GM19351 (cell line): ENCODE measurements around the gene DHX57.
"Not testable (repeated sequence)": the region's sequence is repeated elsewhere in the genome, so short reads cannot be mapped to it uniquely, and the experiment has no call there.

Source experiments
- ATAC-seq: cut with Tn5 transposase; IDR thresholded peaks from one replicate; pipeline ENCODE4 v1.9.1; 2021; ENCODE audit warnings: mild to moderate bottlenecking, moderate library complexity; ENCODE audit not compliant: unreplicated experiment

Gene DHX57

GRCh38 chr2:38797953-38798352, 77.8 kb downstream of the DHX57 start:
- ATAC-seq = no peak

DNA sequence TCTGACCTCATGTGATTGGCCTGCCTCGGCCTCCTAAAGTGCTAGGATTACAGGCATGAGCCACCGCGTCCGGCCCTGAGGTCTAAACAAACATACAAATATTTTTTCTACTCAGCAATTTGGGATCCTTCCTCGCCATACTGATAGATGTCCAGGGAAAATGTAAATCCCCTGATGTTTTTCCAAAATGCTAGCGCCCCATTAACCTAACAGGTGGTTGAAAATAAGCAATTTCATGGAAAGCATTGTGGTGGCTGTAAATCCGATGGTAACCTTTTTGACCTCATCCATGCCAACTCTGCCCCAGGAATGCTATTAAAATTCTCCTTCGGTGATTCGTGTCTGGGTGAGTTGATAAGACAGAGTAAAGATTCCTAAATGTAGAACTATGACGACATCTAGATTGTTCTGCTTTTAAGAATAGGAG, 78.5 kb downstream of the DHX57 start:
- no peak for ATAC-seq

DNA sequence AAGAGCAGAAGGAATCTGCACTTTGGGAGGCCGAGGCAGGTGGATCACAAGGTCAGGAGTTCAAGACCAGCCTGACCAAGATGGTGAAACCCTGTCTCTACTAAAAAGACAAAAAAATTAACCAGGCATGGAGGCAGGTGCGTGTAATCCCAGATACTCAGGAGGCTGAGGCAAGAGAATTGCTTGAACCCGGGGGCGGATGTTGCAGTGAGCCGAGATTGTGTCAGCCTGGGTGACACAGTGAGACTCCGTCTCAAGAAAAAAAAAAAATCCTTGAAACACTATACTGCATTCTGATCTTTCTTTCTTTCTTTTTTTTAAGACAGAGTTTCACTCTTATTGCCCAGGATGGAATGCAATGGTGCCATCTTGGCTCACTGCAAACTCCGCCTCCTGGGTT, 80.7 kb downstream of the DHX57 start:
- not testable (repeated sequence) for ATAC-seq

DNA sequence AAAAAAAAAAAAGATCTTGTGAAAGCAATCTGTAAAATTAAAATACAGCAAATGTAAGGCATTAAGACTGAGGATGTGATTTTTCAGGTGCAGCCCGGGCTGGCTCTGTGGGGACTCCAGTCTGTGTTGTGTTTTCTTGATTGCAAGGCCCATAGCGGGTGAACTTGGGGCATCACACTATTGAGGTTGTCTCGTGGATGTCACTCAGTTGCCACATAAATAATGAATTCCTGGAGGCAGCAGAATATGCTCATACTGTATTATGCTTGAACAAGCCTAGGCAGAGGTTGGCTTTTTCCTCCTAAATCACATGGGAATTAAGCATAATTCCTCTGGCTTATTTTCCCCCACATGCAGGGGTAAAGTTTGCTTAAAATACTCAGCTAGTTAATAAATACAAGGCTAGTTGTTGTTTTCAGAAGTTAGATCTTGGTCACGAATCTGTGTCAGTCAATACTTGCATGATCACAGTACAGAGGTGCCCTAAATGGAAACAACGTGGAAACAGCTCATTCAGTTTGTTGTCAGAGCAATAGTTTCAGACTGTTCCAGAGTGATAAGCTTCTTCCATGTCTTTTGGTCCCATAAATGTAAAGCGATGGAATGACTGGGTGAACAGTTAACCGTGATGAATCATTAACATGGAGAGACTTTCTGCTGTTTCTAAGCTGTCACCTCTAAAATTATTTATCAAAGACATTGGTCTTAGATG, 81.3 kb downstream of the DHX57 start:
- no peak for ATAC-seq

DNA sequence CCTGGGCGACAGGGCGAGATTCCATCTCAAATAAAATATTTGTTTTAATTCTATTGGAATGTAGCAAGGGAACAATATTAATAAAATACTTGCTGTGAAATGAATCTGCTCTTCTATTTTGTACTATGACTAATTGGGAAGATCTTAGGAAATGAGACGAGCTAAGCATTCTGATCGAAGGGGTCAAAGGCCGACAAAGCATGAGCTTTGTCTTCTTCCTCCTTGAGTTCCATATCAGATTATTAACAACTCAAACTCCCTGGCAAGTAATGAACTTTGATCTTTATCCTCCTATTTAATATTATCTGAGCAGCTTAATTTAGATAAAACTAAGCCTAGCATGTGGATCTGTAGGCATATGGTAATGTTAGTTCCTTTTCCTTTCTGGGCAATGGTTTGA, 82.2 kb downstream of the DHX57 start:
- ATAC-seq = no peak

- ATAC-seq = no peak
Measured at GRCh38 chr2:38792751-38793150, 83.0 kb downstream of the DHX57 start.

GRCh38 chr2:38792321-38792720, 83.4 kb downstream of the DHX57 start:
- ATAC-seq = not testable (repeated sequence)

- no peak for ATAC-seq
Measured at GRCh38 chr2:38791744-38792143, 84.0 kb downstream of the DHX57 start.

DNA sequence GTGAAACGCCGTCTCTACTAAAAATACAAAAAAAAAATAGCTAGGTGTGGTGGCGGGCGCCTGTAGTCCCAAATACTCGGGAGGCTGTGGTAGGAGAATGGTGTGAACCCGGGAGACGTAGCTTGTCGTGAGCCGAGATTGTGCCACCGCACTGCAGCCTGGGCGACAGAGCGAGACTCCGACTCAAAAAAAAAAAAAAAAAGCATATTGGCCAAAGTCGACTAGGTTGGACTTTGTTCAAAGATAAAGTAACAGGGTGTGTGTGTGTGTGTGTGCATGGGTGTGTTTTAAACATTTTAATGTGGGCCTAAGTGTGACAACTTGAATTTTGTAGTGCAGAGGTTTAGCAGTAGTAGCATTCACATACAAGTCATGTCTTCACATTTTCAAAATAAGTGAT, 86.0 kb downstream of the DHX57 start:
- ATAC-seq = no peak

GRCh38 chr2:38788306-38788705, 87.4 kb downstream of the DHX57 start:
- no peak for ATAC-seq

DNA sequence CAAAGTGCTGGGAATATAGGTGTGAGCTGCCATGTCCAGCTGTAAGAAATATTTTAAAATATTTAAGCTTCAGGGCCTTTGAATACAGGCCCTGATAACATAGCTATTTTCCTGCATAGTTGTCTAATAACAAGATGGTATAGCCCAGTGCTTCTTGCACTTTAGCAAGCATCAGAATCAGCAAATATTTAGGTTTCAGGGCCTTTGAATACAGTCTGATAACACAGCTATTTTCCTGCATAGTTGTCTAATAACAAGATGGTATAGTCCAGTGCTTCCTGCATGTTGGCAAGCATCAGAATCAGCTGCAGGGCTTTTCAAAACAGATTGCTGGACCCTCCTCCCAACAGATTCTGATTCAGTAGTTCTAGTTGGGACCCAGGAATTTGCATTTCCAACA, 92.1 kb downstream of the DHX57 start:
- no peak for ATAC-seq

- no peak for ATAC-seq
Measured at GRCh38 chr2:38778687-38779082, 97.0 kb downstream of the DHX57 start.

DNA sequence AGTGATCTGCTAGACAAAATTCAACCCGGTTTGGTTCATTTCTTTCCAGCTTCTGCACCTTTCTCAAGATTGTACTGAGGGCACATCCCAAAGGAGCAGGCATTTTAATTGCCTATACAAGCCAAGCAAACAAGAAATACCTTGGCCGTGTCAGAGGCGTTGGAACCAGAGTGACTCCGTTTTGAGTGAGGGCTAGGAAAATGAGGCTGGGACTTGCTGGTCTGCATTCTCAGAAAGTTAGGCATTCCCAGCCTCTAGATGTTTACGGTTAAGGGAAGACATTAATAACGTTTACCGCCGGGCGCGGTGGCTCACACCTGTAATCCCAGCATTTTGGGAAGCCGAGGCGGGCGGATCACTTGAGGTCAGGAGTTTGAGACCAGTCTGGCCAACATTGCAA, 99.2 kb downstream of the DHX57 start:
- ATAC-seq = no peak

- ATAC-seq = no peak
Measured at GRCh38 chr2:38775921-38776225, 99.9 kb downstream of the DHX57 start.

- ATAC-seq = no peak
Measured at GRCh38 chr2:38775097-38775920, 100.4 kb downstream of the DHX57 start.

DNA sequence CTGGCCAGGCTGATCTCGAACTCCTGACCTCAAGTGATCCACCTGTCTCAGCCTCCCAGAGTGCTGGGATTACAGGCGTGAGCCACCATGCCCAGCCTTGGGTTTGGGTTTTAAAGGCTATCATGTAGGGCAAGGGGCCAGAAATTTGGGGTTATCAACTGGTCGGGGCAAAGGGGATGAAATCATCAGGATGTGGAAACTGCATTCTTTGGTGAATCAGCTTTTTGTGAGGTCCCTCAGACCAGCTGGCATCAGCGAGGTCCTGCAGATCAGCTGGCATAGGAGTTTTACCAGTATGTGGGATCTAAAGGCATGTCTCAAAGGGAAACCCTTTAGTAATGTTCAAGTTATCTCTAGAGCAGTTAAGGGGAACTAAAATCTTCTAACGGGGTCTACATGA, 104.1 kb downstream of the DHX57 start:
- ATAC-seq = no peak

DNA sequence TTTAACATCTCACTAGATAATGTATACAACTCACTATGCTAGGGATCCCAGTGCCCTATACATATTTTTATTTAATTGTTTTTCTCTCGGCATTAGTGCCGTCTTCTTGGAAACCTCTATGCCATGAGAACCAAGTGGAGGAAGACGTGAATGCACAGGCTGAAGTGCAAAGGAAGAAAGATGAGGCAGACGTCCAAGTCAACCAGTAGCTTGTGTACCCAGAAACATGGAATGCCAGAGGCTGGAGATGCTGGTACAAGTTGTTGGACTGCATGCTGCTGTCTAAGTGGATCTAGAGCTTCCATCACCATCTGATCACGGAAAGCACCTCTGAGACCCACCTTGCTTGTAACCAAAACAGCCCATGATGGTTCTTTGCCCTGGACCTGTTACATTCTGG, 110.2 kb downstream of the DHX57 start:
- ATAC-seq = no peak

DNA sequence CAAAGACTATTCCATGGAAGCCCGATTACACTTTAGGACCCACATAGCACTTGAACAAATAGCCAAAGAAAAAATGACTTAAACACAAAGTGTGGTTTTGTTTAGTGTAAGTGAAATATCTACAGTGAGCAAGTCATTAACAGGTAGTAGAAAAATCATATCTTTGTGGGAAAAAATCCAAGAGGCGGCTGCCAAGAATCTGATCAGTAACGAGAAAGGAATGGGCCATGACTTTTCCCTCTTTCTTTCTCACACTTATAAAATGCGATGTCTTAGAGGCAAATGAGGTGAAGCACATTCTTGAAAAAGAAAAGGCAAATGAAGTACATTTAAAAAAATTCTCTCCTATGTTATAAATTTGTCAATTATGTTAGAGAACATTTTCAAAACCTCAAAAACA, 110.6 kb downstream of the DHX57 start:
- no peak for ATAC-seq

GRCh38 chr2:38763728-38764127, 112.0 kb downstream of the DHX57 start:
- ATAC-seq = no peak

DNA sequence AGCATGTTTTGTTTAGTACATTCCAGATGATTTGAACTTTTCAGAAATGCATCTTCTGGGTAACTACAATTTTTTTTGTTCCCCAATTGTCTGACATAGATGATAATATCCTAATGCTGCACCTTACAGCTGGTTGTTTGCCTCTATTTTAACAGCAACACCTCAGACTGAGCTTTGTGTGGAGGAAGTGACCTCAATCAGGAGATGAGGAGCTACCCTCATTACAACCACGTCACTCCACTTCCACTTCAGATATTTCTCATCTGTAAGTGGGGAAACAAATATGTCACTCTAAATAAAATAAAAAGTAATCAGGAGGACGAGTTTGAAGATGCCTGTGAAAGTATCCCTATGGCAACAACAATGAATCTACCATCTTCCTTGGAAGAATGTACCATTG, 112.5 kb downstream of the DHX57 start:
- ATAC-seq = no peak

- not testable (repeated sequence) for ATAC-seq
Measured at GRCh38 chr2:38755891-38756290, 119.8 kb downstream of the DHX57 start.

GRCh38 chr2:38754506-38754905, 121.2 kb downstream of the DHX57 start:
- ATAC-seq = no peak

DNA sequence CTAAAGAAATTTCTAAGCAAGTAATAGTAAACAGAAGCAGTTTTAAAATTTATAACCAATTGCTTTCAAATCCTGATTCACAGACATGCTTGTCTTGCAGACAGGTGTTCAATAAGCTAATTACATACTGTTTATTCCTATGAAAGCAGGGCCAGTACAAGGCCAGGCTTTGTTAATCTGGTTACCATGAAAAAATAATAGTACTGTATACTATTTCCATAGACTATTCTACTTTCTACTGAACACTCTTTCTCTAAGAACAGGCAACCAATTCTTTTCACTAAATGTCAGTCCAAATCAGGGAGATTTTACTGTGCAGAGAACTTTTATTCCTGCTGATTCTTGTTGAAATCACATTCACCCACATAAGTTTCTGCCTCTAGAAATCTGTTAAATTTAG, 121.7 kb downstream of the DHX57 start:
- ATAC-seq = no peak
